GM12878 (cell line): Measurements from ENCODE around the gene ADAMTS17.

Experiments used
- CBFB ChIP-seq: IDR thresholded peaks from 2 replicates; pipeline ENCODE4 v1.6.1; 2016; ENCODE audit warnings: antibody characterized with exemption, low read depth
- EP300 ChIP-seq, 2 experiments: fragments of 150-350 bp in 1 of 2; IDR thresholded peaks; 2 replicates each; pipeline ENCODE4 v1.6.1; 2011 to 2012; ENCODE audit warnings: low read depth in 2 of 2, low read length in 2 of 2, borderline replicate concordance in 1 of 2, improper control_type of control experiment in 1 of 2, inconsistent platforms in 1 of 2; ENCODE audit not compliant: control insufficient read depth in 1 of 2
- EZH2 ChIP-seq: IDR thresholded peaks from 2 replicates; pipeline ENCODE4 v1.6.1; 2012; ENCODE audit warnings: low read depth, mild to moderate bottlenecking, control low read depth, inconsistent platforms, low read length, borderline replicate concordance; ENCODE audit not compliant: control insufficient read depth
- FOS ChIP-seq: IDR thresholded peaks from 3 replicates; pipeline ENCODE4 v1.6.1; 2011; ENCODE audit warnings: borderline replicate concordance; ENCODE audit not compliant: insufficient read length; ENCODE audit errors: extremely low read depth
- LARP7 ChIP-seq: fragments of 450-650 bp; IDR thresholded peaks from 2 replicates; pipeline ENCODE4 v1.6.1; 2017; ENCODE audit warnings: mild to moderate bottlenecking
- TF ChIP-seq, protein P1 (sequence below), 3 experiments: IDR thresholded peaks in 2 of 3; conservative IDR thresholded peaks in 1 of 3; 2 replicates each; pipeline ENCODE4 v1.5.1; 2011; ENCODE audit warnings: low read depth in 3 of 3, low read length in 3 of 3, mild to moderate bottlenecking in 3 of 3, control low read depth in 2 of 3, moderate library complexity in 2 of 3, inconsistent platforms in 1 of 3, mixed read lengths in 1 of 3; ENCODE audit not compliant: control insufficient read depth in 2 of 3, insufficient read depth in 1 of 3; ENCODE audit errors: extremely low read depth in 1 of 3

DNA sequence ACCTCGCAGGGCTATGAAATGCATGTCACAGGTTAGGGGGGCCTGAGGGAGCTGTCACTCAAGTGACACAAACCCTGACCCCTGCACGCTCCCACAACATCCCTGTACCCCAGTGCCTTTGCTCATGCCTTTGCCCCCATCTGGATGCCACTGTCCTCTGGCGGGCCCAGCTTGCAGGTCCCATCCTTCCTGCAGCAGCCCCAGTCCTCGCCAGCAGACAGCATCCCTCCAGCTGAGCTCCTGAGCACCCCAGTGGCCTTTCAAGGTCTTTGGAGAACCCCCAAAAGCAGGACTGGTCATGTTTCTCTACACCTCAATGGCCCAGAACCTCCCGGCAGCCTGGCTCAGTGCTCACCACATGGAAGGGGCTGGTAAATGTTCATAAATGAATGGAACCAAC, 170.4 kb downstream of the ADAMTS17 start:
- no peak for TF ChIP-seq EZH2
- TF ChIP-seq LARP7: no peak
- no peak for TF ChIP-seq CBFB
- TF ChIP-seq FOS: no peak
- TF ChIP-seq, protein P1, sequence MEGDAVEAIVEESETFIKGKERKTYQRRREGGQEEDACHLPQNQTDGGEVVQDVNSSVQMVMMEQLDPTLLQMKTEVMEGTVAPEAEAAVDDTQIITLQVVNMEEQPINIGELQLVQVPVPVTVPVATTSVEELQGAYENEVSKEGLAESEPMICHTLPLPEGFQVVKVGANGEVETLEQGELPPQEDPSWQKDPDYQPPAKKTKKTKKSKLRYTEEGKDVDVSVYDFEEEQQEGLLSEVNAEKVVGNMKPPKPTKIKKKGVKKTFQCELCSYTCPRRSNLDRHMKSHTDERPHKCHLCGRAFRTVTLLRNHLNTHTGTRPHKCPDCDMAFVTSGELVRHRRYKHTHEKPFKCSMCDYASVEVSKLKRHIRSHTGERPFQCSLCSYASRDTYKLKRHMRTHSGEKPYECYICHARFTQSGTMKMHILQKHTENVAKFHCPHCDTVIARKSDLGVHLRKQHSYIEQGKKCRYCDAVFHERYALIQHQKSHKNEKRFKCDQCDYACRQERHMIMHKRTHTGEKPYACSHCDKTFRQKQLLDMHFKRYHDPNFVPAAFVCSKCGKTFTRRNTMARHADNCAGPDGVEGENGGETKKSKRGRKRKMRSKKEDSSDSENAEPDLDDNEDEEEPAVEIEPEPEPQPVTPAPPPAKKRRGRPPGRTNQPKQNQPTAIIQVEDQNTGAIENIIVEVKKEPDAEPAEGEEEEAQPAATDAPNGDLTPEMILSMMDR (IDR thresholded peaks at IDR 0.05 in 2 of 3, conservative IDR thresholded peaks at IDR 0.05 in 1 of 3; ENCODE audit: control insufficient read depth in 2 of 3, extremely low read depth in 1 of 3, insufficient read depth in 1 of 3, low read depth in 3 of 3, low read length in 3 of 3): no peak
- TF ChIP-seq EP300 (IDR thresholded peaks at IDR 0.05; ENCODE audit: borderline replicate concordance in 1 of 2, control insufficient read depth in 1 of 2, low read depth in 2 of 2, low read length in 2 of 2): no peak
